Astrocyte of the hippocampus (primary cell): ENCODE measurements around the gene ADIPOR1.
A peak's percentile ranks its signal among the peaks of the same experiment; 100 is the strongest.

Experiments
- DNase-seq: peaks from one replicate; pipeline ENCODE4 v3.0.0; 2011; ENCODE audit warnings: low read depth, low spot score

The ADIPOR1 gene

GRCh38 chr1:202968895-202969295 lies 10.8 kb upstream of the ADIPOR1 start:
- peak; percentile 59 for DNase-seq

GRCh38 chr1:202968351-202968750 lies 10.2 kb upstream of the ADIPOR1 start:
- no peak for DNase-seq

GRCh38 chr1:202967684-202968281 lies 9.7 kb upstream of the ADIPOR1 start:
- DNase-seq = no peak

- DNase-seq = no peak
Measured at GRCh38 chr1:202966006-202966898, 8.1 kb upstream of the ADIPOR1 start.

- DNase-seq = no peak
Measured at GRCh38 chr1:202965422-202965821, 7.3 kb upstream of the ADIPOR1 start.

- no peak for DNase-seq
Measured at GRCh38 chr1:202964791-202965410, 6.8 kb upstream of the ADIPOR1 start.

- no peak for DNase-seq
Measured at GRCh38 chr1:202961220-202961880, 3.2 kb upstream of the ADIPOR1 start.

- DNase-seq = peak; percentile 35
Measured at GRCh38 chr1:202959276-202959620, 1.1 kb upstream of the ADIPOR1 start.

- DNase-seq = no peak
Measured at GRCh38 chr1:202958544-202959275, 598 bp upstream of the ADIPOR1 start.

- no peak for DNase-seq
Measured at GRCh38 chr1:202956969-202957368, 1.1 kb downstream of the ADIPOR1 start.

GRCh38 chr1:202954057-202954745 lies 3.9 kb downstream of the ADIPOR1 start:
- no peak for DNase-seq

- no peak for DNase-seq
Measured at GRCh38 chr1:202953392-202953791, 4.7 kb downstream of the ADIPOR1 start.

GRCh38 chr1:202952818-202953217 lies 5.3 kb downstream of the ADIPOR1 start:
- DNase-seq = peak; percentile 48

GRCh38 chr1:202952099-202952498 lies 6.0 kb downstream of the ADIPOR1 start:
- no peak for DNase-seq

GRCh38 chr1:202951437-202951836 lies 6.7 kb downstream of the ADIPOR1 start:
- peak; percentile 11 for DNase-seq

GRCh38 chr1:202945483-202945882 lies 12.6 kb downstream of the ADIPOR1 start:
- no peak for DNase-seq

- no peak for DNase-seq
Measured at GRCh38 chr1:202944438-202944921, 13.6 kb downstream of the ADIPOR1 start.

- no peak for DNase-seq
Measured at GRCh38 chr1:202942426-202942825, 15.7 kb downstream of the ADIPOR1 start.

GRCh38 chr1:202941372-202941771 lies 16.7 kb downstream of the ADIPOR1 start:
- DNase-seq = no peak

GRCh38 chr1:202940561-202940960 lies 17.6 kb downstream of the ADIPOR1 start:
- DNase-seq = no peak
